Endometrial microvascular endothelial cells (primary cell): ENCODE data around the gene CNGA3. TPM values are rescaled to one million over a fixed set of nuclear protein-coding genes. Genes with fewer than 3 reads are reported as not detected.
"Not testable (repeated sequence)": the region's sequence is repeated elsewhere in the genome, so short reads cannot be mapped to it uniquely, and the experiment has no call there.

Experiments used
- in situ Hi-C: cut with HindIII; loops from 2 replicates; pipeline ENCODE4 v1.10.0; 2017; ENCODE audit warnings: low sequenced_read_pairs, low pct_unique_long_range_greater_than_20kb; ENCODE audit errors: inconsistent ontology term
- total RNA-seq: library from RNA; depleted of rRNA; stranded (reverse); fragments of >200 nt; gene quantifications from one replicate; pipeline ENCODE4 v1.2.3, GENCODE V29; 2015; ENCODE audit errors: inconsistent ontology term

The CNGA3 gene
- total RNA-seq: not detected

DNA sequence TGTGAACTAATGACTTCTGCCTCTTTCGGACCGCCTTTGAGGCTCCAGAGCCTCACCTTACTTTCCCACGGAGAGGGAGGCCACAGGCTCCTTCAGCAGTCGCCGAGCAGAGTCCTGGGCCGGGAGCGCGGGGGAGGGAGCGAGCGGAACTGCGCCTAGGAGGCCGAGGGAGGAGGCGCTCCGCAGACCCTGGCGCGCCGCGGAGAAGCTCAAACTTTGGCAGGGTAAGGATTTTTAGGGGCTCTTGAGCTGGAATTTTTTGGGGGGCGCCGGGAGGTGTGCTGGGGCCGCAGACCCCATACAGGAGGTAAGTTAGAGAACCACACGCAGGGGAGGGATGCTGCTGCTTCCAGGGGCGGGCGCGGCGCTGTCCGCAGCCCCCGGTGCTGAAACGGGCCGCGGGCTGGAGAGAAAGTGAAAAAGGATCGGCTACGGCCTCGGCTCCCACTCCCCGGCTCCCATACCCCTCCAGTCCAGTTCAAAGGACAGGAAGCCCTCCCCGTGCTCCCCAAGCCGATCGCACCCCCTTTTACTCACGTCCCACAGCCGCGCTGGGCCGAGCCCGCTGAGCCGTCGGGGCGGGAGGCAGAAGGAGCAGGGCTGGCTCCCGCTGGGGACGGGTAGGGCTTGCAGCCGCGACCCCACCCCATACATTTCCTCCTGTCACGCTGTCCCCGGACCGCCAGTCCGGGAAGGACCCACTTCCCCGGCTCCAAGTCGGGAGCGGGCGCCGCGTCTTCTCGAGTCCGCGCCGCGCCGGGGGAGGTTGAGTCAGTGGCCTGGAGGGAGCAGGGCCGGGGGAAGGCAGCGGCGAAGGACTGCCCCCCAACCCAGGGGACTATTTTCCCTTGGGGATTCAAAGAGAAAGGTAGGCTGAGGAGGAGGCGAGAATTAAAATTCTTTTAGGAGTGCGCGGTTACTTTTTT is at the start of gene CNGA3:
CNGA3 (plus strand) TSS at position 146 of the 926 bp plus-strand sequence. CDS start 23,520 bp downstream, outside the sequence.
- in situ Hi-C loops: no loop called here

DNA sequence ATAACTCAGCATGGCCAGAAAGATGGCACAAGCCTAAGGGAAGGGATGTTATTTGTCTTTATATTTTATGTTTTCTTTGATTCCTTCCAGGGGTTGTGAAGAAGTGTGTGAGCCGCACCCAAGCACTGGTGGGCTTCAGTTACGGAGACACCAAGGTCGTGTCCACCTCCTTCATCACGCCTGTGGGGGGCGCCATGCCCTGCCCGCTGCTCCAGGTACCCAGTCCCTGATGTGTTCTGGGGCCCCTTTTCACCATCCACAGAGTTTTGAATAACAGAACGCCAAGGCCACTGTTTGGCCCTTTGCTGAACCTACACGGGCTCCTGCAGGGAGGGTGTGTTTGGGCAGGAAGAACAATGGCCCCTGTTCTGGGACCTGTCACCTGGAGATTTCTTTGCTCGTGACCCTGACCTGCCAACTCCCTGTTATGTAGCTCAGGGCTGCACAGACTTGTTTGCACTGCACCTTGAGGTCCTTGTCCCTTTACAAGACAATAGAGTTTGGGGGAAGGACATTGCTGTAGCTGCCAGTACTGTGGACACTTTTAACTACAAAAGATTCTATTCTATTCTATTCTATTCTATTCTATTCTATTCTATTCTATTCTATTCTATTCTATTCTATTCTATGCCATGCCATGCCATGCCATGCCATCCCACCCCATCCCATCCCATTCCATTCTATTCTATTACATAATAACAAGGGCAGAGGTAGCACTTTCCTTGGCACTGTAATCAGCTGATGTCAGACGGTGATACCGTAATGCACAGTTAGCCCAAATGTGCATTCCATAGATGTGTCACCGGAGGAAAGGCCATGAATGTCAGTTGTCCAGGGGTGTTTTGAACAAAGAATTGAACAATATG is 48.2 kb upstream of the CNGA3 start:
- in situ Hi-C loops: no loop called here

DNA sequence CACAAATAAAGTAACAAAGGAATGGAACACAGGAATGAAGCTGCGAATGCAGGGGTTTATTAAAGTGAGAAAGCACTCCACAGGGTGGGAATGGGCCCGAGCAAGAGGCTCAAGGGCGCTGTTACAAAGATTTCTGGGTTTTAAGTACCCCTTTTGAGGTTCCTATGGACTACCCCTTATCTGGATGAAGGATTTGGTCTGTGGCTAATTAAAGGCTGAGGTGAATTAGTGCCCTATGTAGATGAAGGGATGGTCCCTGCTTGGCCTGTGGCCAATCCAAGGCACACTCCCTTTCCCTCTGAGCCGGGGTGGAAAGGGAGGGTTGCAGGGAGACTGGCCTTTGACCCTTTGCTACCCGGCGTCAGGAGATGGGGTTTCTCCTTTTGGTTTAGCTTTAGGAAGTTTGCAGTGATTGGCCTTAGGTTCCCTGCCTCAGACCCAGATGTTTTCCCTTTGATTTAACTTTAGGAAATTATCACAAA is 47.5 kb upstream of the CNGA3 start:
- in situ Hi-C loops: no loop called here

DNA sequence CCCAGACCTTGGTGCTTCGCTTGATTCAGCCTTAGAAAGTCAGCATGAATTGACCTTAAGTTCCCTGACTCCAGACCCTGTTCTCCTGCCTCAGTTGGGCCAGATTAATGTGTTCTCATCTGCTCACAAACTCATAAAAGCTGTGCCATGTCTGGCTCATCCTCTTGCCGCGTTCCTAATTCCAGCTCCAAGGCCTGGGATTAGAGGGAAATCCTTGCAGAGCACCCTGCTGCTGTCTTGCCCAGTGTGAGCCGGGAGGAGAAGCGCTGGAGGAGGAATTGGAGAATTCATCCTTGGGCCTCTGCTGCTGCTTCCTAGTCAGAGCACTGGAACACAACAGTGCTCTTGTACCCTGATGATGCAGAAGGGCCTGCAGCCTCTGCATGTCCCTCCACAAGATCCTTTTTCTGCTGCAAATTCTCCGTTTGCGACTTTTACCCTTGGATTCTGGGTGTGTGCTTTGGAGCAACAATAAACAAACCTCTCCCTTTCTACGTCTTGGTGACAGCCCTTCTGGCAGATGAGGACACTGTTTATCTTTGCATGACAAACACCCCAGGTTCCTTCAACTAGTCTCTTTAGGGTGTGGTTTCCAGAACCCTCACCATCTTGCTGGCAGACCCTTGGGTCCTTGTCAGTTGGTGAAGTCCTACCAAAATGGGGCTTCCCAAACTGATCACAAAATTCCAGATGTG is 46.9 kb upstream of the CNGA3 start:
- in situ Hi-C loops: no loop called here

DNA sequence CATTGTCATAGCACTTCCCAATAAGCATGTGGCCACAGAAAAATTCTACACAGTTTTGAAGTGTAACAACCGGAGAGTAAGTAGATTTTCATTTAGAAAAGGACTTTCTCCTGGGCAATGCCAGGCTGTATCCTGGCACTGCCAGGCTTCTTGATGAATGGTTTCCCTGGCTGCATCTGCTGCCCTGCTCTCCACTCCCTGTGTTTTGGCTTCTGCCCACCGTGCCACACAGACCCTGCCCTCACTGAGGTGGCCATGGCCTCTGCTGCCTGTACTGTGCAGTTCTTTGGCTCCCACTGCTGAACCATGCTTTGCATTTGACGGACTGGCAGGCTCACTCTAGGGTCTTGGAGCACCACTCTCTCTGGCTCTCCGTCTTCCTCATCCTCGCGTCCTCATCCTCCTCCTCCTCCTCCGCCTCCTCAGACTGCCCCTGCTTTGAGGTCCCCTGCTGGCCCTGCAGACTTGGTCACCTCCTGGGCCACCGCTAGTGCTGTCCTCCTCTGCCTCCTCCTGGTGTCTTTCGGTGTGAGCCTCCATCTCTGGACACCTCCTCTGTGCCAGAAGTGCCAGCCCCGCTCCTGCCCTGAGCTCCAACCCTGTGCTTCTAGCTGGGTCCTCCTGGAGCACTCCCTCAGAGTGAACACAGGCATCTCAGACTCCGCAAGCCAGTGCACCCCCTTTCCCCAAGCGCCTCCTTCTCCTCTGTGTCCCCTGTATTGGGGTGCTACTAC is 45.9 kb upstream of the CNGA3 start:
- in situ Hi-C loops: no loop called here

DNA sequence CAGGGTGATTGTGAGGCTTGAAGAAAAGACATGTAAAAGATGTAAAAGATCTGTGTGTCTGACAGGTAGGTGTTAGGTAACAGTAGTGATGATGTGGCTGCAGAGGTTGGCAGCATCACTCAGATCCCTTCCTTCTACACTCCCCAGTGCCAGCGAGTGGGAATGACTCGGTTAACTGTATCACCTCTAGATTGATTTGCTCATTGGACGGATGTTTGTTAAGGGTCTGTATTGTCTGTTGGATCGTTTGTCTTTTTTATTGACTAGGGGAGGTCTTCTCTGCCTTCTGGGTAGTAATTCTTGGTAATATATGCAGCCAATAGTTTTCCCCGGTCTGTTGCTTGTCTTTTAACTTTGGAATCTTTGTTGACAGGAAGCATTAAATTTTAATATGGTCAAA is 44.8 kb upstream of the CNGA3 start:
- in situ Hi-C loops: no loop called here

DNA sequence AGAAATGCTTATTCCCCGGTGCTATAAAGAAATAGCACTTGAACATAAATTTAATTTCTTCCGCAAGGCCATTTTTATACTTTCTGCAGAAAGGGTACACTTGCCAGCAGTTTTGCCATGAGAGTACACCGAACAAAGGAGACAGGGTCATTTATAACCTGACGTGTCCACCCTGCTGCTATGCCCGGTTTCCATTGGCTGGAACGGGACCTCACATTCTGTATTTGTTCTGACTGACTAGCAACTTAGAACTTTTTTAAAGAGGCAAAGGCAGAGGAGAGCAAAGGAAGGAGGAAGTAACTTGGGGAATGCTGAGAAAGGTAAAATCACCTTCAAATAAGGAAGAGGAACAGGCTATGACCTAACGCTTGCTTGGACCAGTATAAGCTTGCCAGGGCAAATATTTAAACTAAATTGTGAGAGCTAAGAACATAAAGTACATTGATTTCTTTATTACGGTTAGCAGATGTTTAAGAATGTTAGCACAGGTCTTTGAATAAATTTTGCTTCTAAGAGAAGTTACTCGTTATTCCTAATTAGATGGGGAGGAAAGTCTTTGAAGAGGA is 39.0 kb upstream of the CNGA3 start:
- in situ Hi-C loops: not testable (repeated sequence)

DNA sequence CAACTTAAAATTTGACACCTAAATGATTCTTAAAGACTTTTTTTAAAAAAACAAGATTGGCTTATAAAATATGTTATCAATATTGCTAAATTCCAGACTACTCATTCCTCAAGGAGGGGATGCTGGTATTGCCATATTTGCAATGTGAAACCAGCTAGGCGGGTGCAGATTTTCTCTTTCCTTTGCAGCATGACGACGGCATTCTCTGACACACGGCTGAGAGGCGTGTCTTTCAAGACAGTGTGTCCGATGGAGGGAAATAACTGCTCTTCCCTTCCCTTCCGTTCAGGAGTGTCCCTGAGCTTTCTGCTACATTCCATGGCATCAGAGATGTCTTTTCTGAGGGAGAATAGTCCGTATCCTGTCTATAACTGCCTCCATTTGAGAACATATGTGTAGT is 38.2 kb upstream of the CNGA3 start:
- in situ Hi-C loops: no loop called here

DNA sequence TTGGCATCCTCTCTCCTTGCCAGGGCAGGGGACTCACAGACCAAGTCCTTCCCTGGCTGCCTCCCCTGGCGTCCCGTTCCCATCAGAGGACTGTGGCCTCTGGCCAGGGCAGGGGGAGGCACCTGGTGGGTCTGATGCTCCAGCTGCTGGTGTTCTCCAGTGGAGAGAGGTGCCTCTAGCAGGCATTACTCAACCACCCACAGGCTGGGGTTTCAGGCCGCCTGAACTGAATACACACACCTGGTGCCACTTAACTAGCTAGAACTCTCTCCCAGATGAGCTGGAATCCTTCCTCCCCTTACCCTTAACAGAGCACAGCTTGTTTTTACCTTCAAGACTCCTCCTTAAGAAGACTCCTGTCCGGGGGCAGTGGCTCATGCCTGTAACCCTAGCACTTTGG is 37.7 kb upstream of the CNGA3 start:
- in situ Hi-C loops: no loop called here

DNA sequence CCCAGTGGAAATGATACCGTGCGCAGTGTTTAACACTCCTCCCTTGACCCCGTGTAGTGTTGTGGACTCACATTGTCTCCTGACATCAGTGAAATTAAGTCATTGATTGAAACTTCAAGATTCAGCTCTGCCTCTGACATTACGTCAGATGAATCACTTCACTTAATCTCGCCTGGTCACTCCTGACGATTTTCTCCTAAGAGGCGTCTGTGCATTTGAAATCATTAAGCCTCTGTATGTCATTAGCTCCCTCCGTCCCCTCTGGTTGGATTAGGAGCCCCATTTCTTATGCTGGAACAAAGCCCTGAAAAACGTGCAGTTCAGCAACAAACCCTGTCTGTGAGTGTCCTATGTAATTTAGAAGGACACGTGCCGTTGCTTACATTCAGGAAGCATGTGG is 36.7 kb upstream of the CNGA3 start:
- in situ Hi-C loops: no loop called here

DNA sequence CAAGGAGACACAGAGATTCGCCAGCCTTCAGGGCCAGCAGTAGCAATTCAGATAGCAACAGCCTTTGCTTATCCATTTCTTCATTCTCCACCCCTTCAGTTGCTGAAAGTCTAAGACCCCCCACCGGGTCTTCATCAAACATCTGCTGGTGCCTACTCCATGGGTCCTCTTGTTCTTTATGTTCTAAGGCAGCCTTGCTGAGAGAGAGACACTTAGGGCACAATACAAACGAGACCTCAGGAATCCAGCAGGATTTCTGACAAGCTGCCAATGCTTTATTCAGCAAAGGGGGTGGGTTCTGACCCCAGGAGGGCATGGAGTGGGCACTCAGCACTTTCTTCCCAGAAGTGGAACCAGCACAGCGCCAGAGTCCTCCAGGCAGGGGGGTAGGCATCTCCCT is 36.2 kb upstream of the CNGA3 start:
- in situ Hi-C loops: no loop called here

DNA sequence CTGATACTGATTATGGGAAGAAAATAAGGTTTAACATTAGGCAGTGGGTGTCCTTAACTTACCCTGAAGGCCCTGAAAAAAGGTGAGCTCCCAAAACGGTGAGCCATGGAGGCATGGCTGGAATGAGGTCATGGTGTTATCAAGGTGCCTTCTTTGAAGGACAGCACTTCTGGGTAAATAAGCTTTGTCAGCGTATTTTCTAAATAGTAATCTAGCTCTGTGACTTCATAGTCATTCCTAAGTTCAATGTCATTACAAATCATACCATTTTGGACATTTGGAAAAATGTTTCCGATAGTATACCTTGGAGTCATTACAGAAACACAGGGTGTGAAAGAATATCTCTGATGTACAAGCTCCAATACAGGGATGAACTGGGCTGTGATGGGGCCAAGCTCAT is 35.2 kb upstream of the CNGA3 start:
- in situ Hi-C loops: no loop called here

DNA sequence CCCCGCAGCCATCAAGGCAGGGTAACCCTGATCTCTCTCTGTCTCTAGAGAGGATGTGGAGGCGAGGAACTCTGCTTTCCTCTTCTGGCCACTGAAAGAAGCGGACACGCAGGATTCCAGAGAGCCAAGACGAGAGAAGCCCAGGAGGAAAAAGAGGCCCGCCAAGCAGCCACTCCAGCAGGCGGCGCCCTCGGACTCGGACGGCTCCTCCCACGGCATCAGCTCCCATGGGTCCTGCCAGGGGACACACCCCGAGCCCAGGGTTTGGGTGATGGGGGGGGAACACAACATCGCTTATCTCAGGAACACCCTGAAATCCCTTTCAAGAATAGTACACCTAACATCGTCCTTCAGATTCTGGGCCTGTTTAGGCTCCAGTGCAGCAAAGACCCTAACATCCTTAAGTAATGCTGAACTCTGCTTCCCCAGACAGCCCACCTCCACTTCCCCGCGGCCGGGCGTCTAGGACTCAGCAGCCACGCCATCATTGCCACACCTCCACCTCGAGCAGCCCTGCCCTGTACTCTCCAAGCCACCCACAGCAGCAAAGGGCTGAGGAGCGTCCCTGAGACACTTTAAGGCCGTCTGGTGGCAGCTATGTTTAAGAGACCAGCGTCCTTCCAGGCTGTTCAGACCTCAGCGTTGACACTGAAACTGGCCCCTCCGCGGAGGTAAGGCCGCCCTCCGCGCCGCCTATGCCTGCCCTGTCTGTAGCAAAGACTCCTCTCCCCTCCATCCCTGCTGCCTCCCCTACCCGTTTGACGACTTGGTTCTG is 34.3 kb upstream of the CNGA3 start:
- in situ Hi-C loops: no loop called here

DNA sequence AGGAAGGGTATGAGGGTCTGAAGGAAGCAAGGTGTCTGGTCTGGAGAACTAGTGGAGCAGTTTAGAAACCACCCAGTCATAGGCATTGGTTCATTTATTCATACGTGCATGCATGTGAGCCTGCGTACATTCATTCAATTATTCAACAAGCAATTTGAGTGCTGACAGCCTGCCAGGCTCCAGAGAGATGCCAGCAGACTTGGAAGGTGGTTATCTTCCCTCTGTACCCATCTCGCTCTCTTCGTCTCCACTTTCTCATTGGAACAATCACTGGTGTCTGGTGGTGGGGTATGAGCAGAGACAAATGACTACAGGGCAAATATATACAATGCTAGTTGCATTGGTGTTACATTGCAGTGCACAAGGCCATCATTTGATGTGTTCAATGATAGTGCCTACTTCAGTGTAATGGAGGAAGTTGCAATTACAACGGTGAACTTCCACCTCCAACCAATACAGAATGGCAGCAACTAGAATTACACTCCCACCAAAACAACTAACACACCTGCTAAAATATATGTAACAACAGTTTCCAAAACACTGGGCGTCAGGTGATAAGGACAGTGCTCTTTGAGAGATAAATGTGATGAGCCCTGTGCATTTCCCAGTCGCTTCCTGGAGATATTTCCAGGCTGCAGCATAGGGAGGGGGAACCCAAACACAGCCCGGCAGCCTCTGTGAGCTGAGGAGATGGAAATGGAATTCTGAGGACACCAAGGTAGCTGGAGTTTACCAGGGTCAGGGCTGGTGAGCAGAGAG is 32.6 kb upstream of the CNGA3 start:
- in situ Hi-C loops: no loop called here

DNA sequence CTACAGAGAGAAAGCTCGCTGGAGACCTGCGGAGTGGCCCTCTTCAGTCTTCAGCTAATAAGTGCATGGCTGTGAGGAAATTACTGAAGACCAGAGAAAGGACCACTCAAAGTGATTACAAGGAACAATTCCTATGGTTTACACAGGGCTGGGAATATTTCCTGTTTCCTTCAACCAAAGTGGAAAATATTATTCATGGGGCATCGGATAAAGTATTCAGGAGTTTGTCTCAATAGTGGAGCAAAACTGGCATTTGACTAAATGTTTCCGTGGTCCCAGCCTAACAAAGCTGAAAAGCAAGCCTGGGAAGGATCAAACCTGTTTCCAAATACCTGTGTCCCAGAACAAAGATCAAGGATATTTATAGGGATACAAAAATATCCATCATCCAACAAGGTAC is 32.0 kb upstream of the CNGA3 start:
- in situ Hi-C loops: no loop called here

DNA sequence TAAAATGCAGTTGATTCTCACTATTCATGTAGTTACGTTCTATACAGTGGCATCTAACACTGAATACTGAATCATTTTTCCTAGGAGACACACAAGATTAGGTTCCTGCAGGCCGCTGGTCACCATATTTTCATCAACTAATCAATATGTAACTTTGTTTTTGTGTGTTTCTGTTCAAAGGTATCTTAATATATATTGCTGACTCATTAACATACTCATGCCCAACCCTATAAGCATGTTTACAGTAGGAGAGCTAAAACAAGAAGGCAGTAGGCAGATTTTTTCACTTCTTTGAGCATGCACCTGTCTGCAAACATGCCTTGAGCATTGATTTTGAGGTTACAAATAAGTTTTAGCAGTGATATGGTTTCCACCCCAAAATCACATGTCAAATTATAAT is 30.3 kb upstream of the CNGA3 start:
- in situ Hi-C loops: no loop called here

DNA sequence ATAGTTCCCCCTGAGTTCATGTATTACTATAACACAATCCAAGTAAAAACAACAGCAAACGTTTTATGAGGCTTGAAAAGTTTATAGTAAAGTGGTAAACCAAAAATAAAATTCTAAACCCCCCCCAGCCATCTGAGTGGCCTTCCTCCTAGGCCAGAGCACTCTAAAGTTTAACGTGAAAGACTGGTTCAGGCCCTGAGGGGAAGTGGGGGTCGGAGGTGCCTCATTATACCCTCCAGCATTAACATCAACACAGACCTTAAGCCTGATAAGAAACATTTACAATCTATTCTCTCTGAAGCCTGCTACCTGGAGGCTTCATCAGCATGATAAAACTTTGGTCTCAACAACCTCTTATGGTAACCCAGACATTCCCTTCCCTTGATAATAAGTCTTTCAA is 29.0 kb upstream of the CNGA3 start:
- in situ Hi-C loops: no loop called here
